A549 (cell line): ENCODE measurements around the gene ADARB1. TPM values are rescaled to one million over a fixed set of nuclear protein-coding genes. Genes with fewer than 3 reads are reported as not detected.

Experiments used
- ATAC-seq, 2 experiments: fragments of 200-7000 bp in 1 of 2; fragments of >200 bp in 1 of 2; cut with Nextera tagmentation in 1 of 2; cut with Tn5 transposase in 1 of 2; 3 replicates each; pipeline versions ENCODE4 v1.8.0 to v1.9.1; 2018 to 2020; ENCODE audit warnings: mild to moderate bottlenecking in 1 of 2, moderate library complexity in 1 of 2
- CTCF ChIA-PET: fragments of 300-600 bp; sonication (Branson Sonifier 250); formaldehyde crosslinking; extraction: SDS; loops from one replicate; lab custom pipeline; 2021; ENCODE audit warnings: antibody characterized with exemption, inconsistent platforms; lab: Yijun Ruan, JAX
- POLR2A ChIA-PET: fragments of 350-600 bp; formaldehyde crosslinking; extraction: SDS; loops from one replicate; lab custom pipeline; 2021; ENCODE audit warnings: antibody characterized with exemption, inconsistent platforms; lab: Yijun Ruan, JAX
- DNase-seq, 2 experiments: peaks; one replicate each; pipeline versions ENCODE4 v3.0.0 to v3.0.0-alpha.2; 2011 to 2016; ENCODE audit warnings: low read depth in 1 of 2, low spot score in 1 of 2
- FAIRE-seq: peaks from 2 replicates; lab custom pipeline; 2011; peaks lifted over from hg19 to GRCh38; lab: Jason Lieb, UNC
- H3K27ac ChIP-seq, 2 experiments: fragments of >200 bp; sonication (Bioruptor Twin); formaldehyde crosslinking; 3 replicates each; pipeline ENCODE4 v1.5.1; 2016 to 2017
- H3K4me1 ChIP-seq: fragments of >200 bp; sonication (Bioruptor Twin); formaldehyde crosslinking; 3 replicates; pipeline ENCODE4 v1.6.1; 2016
- H3K4me2 ChIP-seq: fragments of >200 bp; sonication (Bioruptor Twin); formaldehyde crosslinking; 3 replicates; pipeline ENCODE4 v1.6.1; 2016
- H3K4me3 ChIP-seq: fragments of >200 bp; sonication (Bioruptor Twin); formaldehyde crosslinking; 3 replicates; pipeline ENCODE4 v1.5.1; 2016
- H3K9me3 ChIP-seq: fragments of >200 bp; sonication (Bioruptor Twin); formaldehyde crosslinking; 3 replicates; pipeline ENCODE4 v1.6.1; 2016
- CBX8 ChIP-seq: fragments of 200-600 bp; sonication (generic); IDR thresholded peaks from 2 replicates; pipeline ENCODE4 v1.6.1; 2016
- EHMT2 ChIP-seq: fragments of 200-600 bp; sonication (generic); IDR thresholded peaks from 2 replicates; pipeline ENCODE4 v1.6.1; 2016; ENCODE audit warnings: antibody characterized with exemption, low read depth, mild to moderate bottlenecking, moderate library complexity
- ESRRA ChIP-seq: fragments of 150-350 bp; IDR thresholded peaks from 2 replicates; pipeline ENCODE4 v1.6.1; 2014; ENCODE audit warnings: mild to moderate bottlenecking, low read length, borderline replicate concordance
- HEYL ChIP-seq: fragments of 250-450 bp; sonication (Bioruptor Pico); IDR thresholded peaks from 2 replicates; pipeline ENCODE4 v1.8.0; 2021; ENCODE audit warnings: mild to moderate bottlenecking, moderate library complexity
- HOXA7 ChIP-seq: fragments of 250-450 bp; sonication (Bioruptor Pico); IDR thresholded peaks from 2 replicates; pipeline ENCODE4 v1.5.0; 2020; ENCODE audit warnings: mild to moderate bottlenecking, moderate library complexity
- HOXB13 ChIP-seq: fragments of 250-450 bp; sonication (Bioruptor Pico); IDR thresholded peaks from 2 replicates; pipeline ENCODE4 v1.5.0; 2020; ENCODE audit warnings: low read depth, mild to moderate bottlenecking, moderate library complexity
- HOXB5 ChIP-seq: fragments of 250-450 bp; sonication (Bioruptor Pico); IDR thresholded peaks from 2 replicates; pipeline ENCODE4 v1.5.0; 2020; ENCODE audit warnings: mild to moderate bottlenecking, moderate library complexity
- JUN ChIP-seq, 2 experiments: fragments of >200 bp; sonication (Bioruptor Twin); formaldehyde crosslinking; IDR thresholded peaks; 2 replicates in 1 of 2; 3 replicates in 1 of 2; pipeline ENCODE4 v1.6.1; 2016 to 2017
- JUNB ChIP-seq: fragments of >200 bp; sonication (Bioruptor Twin); formaldehyde crosslinking; IDR thresholded peaks from 2 replicates; pipeline ENCODE4 v1.6.1; 2016
- NFE2L2 ChIP-seq: fragments of 150-350 bp; conservative IDR thresholded peaks from 2 replicates; pipeline ENCODE4 v1.6.1; 2014; ENCODE audit warnings: low read length
- NPAS2 ChIP-seq: fragments of 250-450 bp; sonication (Bioruptor Pico); IDR thresholded peaks from 2 replicates; pipeline ENCODE4 v1.8.0; 2022; ENCODE audit warnings: mild to moderate bottlenecking, moderate library complexity, borderline replicate concordance
- POLR2A ChIP-seq: IDR thresholded peaks from 2 replicates; pipeline ENCODE4 v1.6.1; 2012; ENCODE audit warnings: mild to moderate bottlenecking, low read length
- RARB ChIP-seq: fragments of 250-450 bp; sonication (Bioruptor Pico); IDR thresholded peaks from 2 replicates; pipeline ENCODE4 v1.8.0; 2021; ENCODE audit warnings: mild to moderate bottlenecking, moderate library complexity
- RCOR1 ChIP-seq: fragments of 150-350 bp; IDR thresholded peaks from 2 replicates; pipeline ENCODE4 v1.6.1; 2014; ENCODE audit warnings: antibody characterized with exemption, low read length, low read depth
- RFX5 ChIP-seq: fragments of 450-650 bp; IDR thresholded peaks from 2 replicates; pipeline ENCODE4 v1.7.1; 2014; ENCODE audit warnings: antibody characterized with exemption, mild to moderate bottlenecking, moderate library complexity
- SMC3 ChIP-seq: fragments of >200 bp; sonication (Bioruptor Twin); formaldehyde crosslinking; IDR thresholded peaks from 3 replicates; pipeline ENCODE4 v1.6.1; 2018; ENCODE audit warnings: inconsistent platforms
- SREBF2 ChIP-seq: fragments of 450-650 bp; IDR thresholded peaks from 2 replicates; pipeline ENCODE4 v1.6.1; 2014; ENCODE audit warnings: mild to moderate bottlenecking, moderate library complexity
- TFCP2L1 ChIP-seq: fragments of 250-450 bp; sonication (Bioruptor Pico); IDR thresholded peaks from 2 replicates; pipeline ENCODE4 v1.5.0; 2021; ENCODE audit warnings: mild to moderate bottlenecking
- TP53 ChIP-seq: fragments of 250-450 bp; sonication (Bioruptor Pico); IDR thresholded peaks from 2 replicates; pipeline ENCODE4 v1.5.0; 2021; ENCODE audit warnings: mild to moderate bottlenecking, moderate library complexity
- ZFP36 ChIP-seq: fragments of 450-650 bp; IDR thresholded peaks from 2 replicates; pipeline ENCODE4 v1.6.1; 2014; ENCODE audit warnings: borderline replicate concordance; ENCODE audit not compliant: partially characterized antibody
- ZNF302 ChIP-seq: fragments of 250-450 bp; sonication (Bioruptor Pico); IDR thresholded peaks from 2 replicates; pipeline ENCODE4 v1.9.0; 2021; ENCODE audit warnings: inconsistent platforms, mild to moderate bottlenecking, moderate library complexity
- ZSCAN20 ChIP-seq: fragments of 250-450 bp; sonication (Bioruptor Pico); IDR thresholded peaks from 2 replicates; pipeline ENCODE4 v1.8.0; 2022; ENCODE audit warnings: mild to moderate bottlenecking, moderate library complexity
- WGBS: methylation state at CpG from one replicate; pipeline ENCODE4 v1.1.6; 2017; ENCODE audit errors: missing lambda C conversion rate; 5-methylcytosine and 5-hydroxymethylcytosine counted together
- polyA plus RNA-seq, 4 experiments: library from polyadenylated mRNA; depleted of rRNA in 3 of 4; stranded (reverse); fragments of >200 nt; fragmentation: RNase III in 1 of 4; extraction: RNeasy Plus Mini Kit Qiagen cat#74134 plus additional on column Dnase treatment in 1 of 4; gene quantifications; 2 replicates in 3 of 4; 3 replicates in 1 of 4; pipeline ENCODE4 v1.2.3, GENCODE V29; 2011 to 2017
- TF ChIP-seq, protein P1 (sequence below): fragments of >200 bp; sonication (Bioruptor Twin); formaldehyde crosslinking; IDR thresholded peaks from 3 replicates; pipeline ENCODE4 v1.6.1; 2016
- TF ChIP-seq, protein P2 (sequence below): fragments of 250-450 bp; sonication (Bioruptor Pico); IDR thresholded peaks from 2 replicates; pipeline ENCODE4 v1.5.0; 2020; ENCODE audit warnings: low read depth, mild to moderate bottlenecking, moderate library complexity
- TF ChIP-seq, protein P3 (sequence below): fragments of 200-600 bp; sonication (generic); IDR thresholded peaks from 2 replicates; pipeline ENCODE4 v1.6.1; 2016; ENCODE audit warnings: antibody characterized with exemption, mild to moderate bottlenecking, moderate library complexity
- TF ChIP-seq, protein P4 (sequence below): fragments of >200 bp; sonication (Bioruptor Twin); formaldehyde crosslinking; IDR thresholded peaks from 2 replicates; pipeline ENCODE4 v1.6.1; 2016

ADARB1 gene
- polyA plus RNA-seq, 2 of the 4 experiments (the other 2 are of a cell fraction): 3.2 to 5.7 TPM

DNA sequence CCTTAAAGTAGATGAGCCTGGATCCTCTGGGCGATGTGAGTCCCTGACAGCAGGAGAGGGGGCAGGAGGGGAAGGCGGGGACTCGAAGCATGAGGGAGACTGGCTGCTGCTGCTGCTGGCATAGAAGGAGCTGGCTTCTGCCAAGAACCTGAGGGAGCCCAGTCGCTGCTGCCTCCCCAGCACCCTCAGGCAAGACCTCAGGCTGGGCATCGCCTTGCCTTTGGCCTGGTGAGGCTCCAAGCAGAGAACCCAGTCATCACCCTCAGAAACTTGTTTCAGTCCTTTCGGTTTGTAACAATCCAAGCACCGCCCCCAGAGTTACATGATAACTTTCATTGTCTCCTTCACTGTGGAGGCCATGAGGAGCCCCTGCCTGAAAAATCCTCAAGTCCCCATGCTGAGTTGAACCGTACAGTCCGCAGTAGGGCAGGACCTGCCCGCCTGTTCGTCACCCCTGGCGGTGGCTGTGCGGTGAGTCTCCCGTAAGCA, 174.6 kb downstream of the ADARB1 start:
- DNase-seq: no peak

DNA sequence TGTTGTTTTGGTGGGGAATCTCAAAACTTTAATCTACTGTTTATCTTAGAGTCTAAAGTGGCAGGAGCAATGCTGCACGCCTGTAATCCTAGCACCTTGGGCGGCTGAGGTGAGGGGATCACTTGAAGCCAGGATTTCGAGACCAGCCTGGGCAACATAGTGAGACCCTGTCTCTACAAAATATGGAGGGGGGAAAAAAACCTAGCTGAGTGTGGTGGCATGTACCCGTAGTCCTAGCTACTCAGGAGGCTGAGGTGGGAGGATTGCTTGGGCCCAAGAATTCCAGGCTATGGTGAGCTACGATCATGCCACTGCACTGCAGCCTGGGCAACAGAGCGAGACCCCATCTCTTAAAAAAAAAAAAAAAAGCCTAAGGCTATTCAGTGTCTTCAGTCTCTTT, 175.2 kb downstream of the ADARB1 start:
- FAIRE-seq (no peak), ATAC-seq (no peak), DNase-seq (no peak)
- Histone ChIP-seq H3K27ac (no peak overlapping the region), H3K9me3 (peaks cover 2% of the 10 kb centered on the region; the same call in 2 of the 3 replicates), H3K4me2 (no peak overlapping the region), H3K4me1 (no peaks in the 10 kb centered on the region), H3K4me3 (no peak overlapping the region)
- TF ChIP-seq NPAS2 (no peak), RCOR1 (no peak), ZSCAN20 (CRISPR knock-in tag) (no peak), TP53 (CRISPR knock-in tag) (no peak), RFX5 (no peak), SREBF2 (no peak), HEYL (no peak), CBX8 (no peak)
- TF ChIP-seq, protein P1, sequence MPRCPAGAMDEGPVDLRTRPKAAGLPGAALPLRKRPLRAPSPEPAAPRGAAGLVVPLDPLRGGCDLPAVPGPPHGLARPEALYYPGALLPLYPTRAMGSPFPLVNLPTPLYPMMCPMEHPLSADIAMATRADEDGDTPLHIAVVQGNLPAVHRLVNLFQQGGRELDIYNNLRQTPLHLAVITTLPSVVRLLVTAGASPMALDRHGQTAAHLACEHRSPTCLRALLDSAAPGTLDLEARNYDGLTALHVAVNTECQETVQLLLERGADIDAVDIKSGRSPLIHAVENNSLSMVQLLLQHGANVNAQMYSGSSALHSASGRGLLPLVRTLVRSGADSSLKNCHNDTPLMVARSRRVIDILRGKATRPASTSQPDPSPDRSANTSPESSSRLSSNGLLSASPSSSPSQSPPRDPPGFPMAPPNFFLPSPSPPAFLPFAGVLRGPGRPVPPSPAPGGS: no peak
- TF ChIP-seq, protein P2, sequence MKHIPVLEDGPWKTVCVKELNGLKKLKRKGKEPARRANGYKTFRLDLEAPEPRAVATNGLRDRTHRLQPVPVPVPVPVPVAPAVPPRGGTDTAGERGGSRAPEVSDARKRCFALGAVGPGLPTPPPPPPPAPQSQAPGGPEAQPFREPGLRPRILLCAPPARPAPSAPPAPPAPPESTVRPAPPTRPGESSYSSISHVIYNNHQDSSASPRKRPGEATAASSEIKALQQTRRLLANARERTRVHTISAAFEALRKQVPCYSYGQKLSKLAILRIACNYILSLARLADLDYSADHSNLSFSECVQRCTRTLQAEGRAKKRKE (CRISPR knock-in tag): no peak
- TF ChIP-seq, protein P3, sequence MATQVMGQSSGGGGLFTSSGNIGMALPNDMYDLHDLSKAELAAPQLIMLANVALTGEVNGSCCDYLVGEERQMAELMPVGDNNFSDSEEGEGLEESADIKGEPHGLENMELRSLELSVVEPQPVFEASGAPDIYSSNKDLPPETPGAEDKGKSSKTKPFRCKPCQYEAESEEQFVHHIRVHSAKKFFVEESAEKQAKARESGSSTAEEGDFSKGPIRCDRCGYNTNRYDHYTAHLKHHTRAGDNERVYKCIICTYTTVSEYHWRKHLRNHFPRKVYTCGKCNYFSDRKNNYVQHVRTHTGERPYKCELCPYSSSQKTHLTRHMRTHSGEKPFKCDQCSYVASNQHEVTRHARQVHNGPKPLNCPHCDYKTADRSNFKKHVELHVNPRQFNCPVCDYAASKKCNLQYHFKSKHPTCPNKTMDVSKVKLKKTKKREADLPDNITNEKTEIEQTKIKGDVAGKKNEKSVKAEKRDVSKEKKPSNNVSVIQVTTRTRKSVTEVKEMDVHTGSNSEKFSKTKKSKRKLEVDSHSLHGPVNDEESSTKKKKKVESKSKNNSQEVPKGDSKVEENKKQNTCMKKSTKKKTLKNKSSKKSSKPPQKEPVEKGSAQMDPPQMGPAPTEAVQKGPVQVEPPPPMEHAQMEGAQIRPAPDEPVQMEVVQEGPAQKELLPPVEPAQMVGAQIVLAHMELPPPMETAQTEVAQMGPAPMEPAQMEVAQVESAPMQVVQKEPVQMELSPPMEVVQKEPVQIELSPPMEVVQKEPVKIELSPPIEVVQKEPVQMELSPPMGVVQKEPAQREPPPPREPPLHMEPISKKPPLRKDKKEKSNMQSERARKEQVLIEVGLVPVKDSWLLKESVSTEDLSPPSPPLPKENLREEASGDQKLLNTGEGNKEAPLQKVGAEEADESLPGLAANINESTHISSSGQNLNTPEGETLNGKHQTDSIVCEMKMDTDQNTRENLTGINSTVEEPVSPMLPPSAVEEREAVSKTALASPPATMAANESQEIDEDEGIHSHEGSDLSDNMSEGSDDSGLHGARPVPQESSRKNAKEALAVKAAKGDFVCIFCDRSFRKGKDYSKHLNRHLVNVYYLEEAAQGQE: no peak
- 78% methylated on average over 6 of the region's 6 CpGs for WGBS
- ChIA-PET POLR2A (no interaction called here), CTCF (interaction anchor here (0.8 kb wide), 1 partner anchor 22 kb away, joined by 3 read pairs; no protein-coding TSS in a partner anchor)

More for the DNA sequence above, 174.6 kb downstream of the ADARB1 start:
- ChIA-PET POLR2A (no interaction called here), CTCF (interaction anchor here (1.0 kb wide), 1 partner anchor 109 kb away, joined by 3 read pairs; no protein-coding TSS in a partner anchor)
- H3K4me2 ChIP-seq: peak overlapping the region; percentile 61
- H3K4me1 ChIP-seq: no peaks in the 10 kb centered on the region
- no peak overlapping the region for H3K27ac ChIP-seq
- WGBS: 69% methylated on average over 12 of the region's 14 CpGs
- FAIRE-seq (no peak), ATAC-seq (peak; percentile 51 to 57; a peak in 5 of 6 replicates)
- no peak overlapping the region for H3K4me3 ChIP-seq
- TF ChIP-seq NFE2L2: no peak
- TF ChIP-seq SMC3: no peak
- TF ChIP-seq ZSCAN20 (CRISPR knock-in tag): no peak
- no peak for TF ChIP-seq TFCP2L1 (CRISPR knock-in tag)
- no peak for TF ChIP-seq JUN (IDR thresholded peaks at IDR 0.05)
- TF ChIP-seq ZFP36: no peak
- TF ChIP-seq ZNF302 (CRISPR knock-in tag): no peak
- TF ChIP-seq JUNB: no peak
- TF ChIP-seq RARB: no peak
- TF ChIP-seq, protein P3: no peak
- TF ChIP-seq POLR2A: no peak
- no peak for TF ChIP-seq HOXB13 (CRISPR knock-in tag)
- TF ChIP-seq EHMT2: no peak
- TF ChIP-seq ESRRA: no peak
- TF ChIP-seq, protein P2 (CRISPR knock-in tag): no peak
- TF ChIP-seq HEYL: no peak
- TF ChIP-seq, protein P4, sequence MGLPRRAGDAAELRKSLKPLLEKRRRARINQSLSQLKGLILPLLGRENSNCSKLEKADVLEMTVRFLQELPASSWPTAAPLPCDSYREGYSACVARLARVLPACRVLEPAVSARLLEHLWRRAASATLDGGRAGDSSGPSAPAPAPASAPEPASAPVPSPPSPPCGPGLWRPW: no peak
- no peak for TF ChIP-seq HOXB5 (CRISPR knock-in tag)
- no peak for TF ChIP-seq HOXA7
- H3K9me3 ChIP-seq: peaks cover 9% of the 10 kb centered on the region
